Activated B cell treated with CpG ODN at 0.5 μM for 24 hours (primary cell): ENCODE data around the gene DNAH12. TPM values are rescaled to one million over a fixed set of nuclear protein-coding genes. Genes with fewer than 3 reads are reported as not detected.

Source experiments
- ATAC-seq: fragments of 200-7000 bp; cut with Tn5 transposase; one replicate; pipeline ENCODE4 v1.10.0; 2021; ENCODE audit warnings: low read depth, mild to moderate bottlenecking, moderate library complexity
- CTCF ChIA-PET: fragments of 350-600 bp; sonication (Branson Sonifier 250); formaldehyde crosslinking; loops from one replicate; lab custom pipeline; 2021; ENCODE audit warnings: antibody characterized with exemption; lab: Charles Lee
- POLR2A ChIA-PET: fragments of 350-600 bp; sonication (Branson Sonifier 250); formaldehyde crosslinking; loops from one replicate; lab custom pipeline; 2021; ENCODE audit warnings: antibody characterized with exemption; lab: Charles Lee
- DNase-seq: peaks from one replicate; pipeline ENCODE4 v3.0.0; 2022
- H3K27ac Mint-ChIP-seq: one replicate; pipeline ENCODE4 v1.8.0; 2020; ENCODE audit warnings: mixed read lengths
- H3K27me3 Mint-ChIP-seq: one replicate; pipeline ENCODE4 v1.8.0; 2021; ENCODE audit warnings: mixed read lengths
- H3K36me3 Mint-ChIP-seq: one replicate; pipeline ENCODE4 v1.8.0; 2021; ENCODE audit warnings: low read depth, mixed read lengths
- H3K4me1 Mint-ChIP-seq: one replicate; pipeline ENCODE4 v1.8.0; 2021; ENCODE audit warnings: mixed read lengths
- H3K4me3 Mint-ChIP-seq: one replicate; pipeline ENCODE4 v1.8.0; 2020; ENCODE audit warnings: mild to moderate bottlenecking, mixed read lengths
- H3K9me3 Mint-ChIP-seq: one replicate; pipeline ENCODE4 v1.8.0; 2020; ENCODE audit warnings: mixed read lengths
- CTCF ChIP-seq: fragments of 200-600 bp; IDR thresholded peaks from one replicate; pipeline ENCODE4 v1.8.0; 2022; ENCODE audit warnings: antibody characterized with exemption, mild to moderate bottlenecking
- intact Hi-C: fragments of 100-400 bp; cut with micrococcal nuclease; formaldehyde crosslinking; loops from one replicate; pipeline ENCODE4 v1.15.1; 2024
- total RNA-seq: library from RNA; stranded (reverse); gene quantifications from 2 replicates; pipeline ENCODE4 v1.2.3, GENCODE V29; 2022

DNAH12 gene
- total RNA-seq, 1 donor from 2014 or later: 0.22 TPM

GRCh38 chr3:57436195-57436761 lies 107.9 kb downstream of the DNAH12 start:
- ATAC-seq (no peak), DNase-seq (no peak)
- no peak overlapping the region for H3K27ac Mint-ChIP-seq
- H3K27me3 Mint-ChIP-seq: peaks cover 14% of the 10 kb centered on the region
- POLR2A ChIA-PET: no interaction called here
- CTCF ChIA-PET: no interaction called here
- H3K4me1 Mint-ChIP-seq: no peaks in the 10 kb centered on the region
- H3K9me3 Mint-ChIP-seq: peaks cover 2% of the 10 kb centered on the region
- H3K4me3 Mint-ChIP-seq: no peak overlapping the region
- no peak for TF ChIP-seq CTCF
- intact Hi-C loops: no loop called here
- H3K36me3 Mint-ChIP-seq: no peaks in the 10 kb centered on the region

GRCh38 chr3:57434041-57434440 lies 110.1 kb downstream of the DNAH12 start:
- CTCF ChIA-PET: interaction anchor here (1.2 to 1.9 kb wide), 2 partner anchors 36 to 254 kb away, joined by 4 read pairs; no protein-coding TSS in a partner anchor

GRCh38 chr3:57423335-57423734 lies 120.8 kb downstream of the DNAH12 start:
- ChIA-PET POLR2A (no interaction called here), CTCF (no interaction called here)
- no peaks in the 10 kb centered on the region for H3K9me3 Mint-ChIP-seq
- H3K27me3 Mint-ChIP-seq: peaks cover 5% of the 10 kb centered on the region
- DNase-seq: no peak
- no peak overlapping the region for H3K27ac Mint-ChIP-seq
- ATAC-seq: no peak
- no peaks in the 10 kb centered on the region for H3K4me1 Mint-ChIP-seq
- H3K4me3 Mint-ChIP-seq: no peak overlapping the region
- H3K36me3 Mint-ChIP-seq: no peaks in the 10 kb centered on the region
- no peak for TF ChIP-seq CTCF
- intact Hi-C loops: no loop called here

More at GRCh38 chr3:57434041-57434440, 110.1 kb downstream of the DNAH12 start:
- POLR2A ChIA-PET: no interaction called here
- intact Hi-C loops: loop anchor here (1.0 to 2.0 kb wide), 2 partner anchors 263 to 334 kb away; no protein-coding TSS in a partner anchor
- TF ChIP-seq CTCF: no peak
- Mint-ChIP-seq H3K4me3 (no peak overlapping the region), H3K27ac (no peak overlapping the region), H3K27me3 (peaks cover 12% of the 10 kb centered on the region), H3K36me3 (no peaks in the 10 kb centered on the region), H3K4me1 (no peaks in the 10 kb centered on the region), H3K9me3 (no peaks in the 10 kb centered on the region)
- no peak for ATAC-seq
- DNase-seq: no peak

GRCh38 chr3:57421336-57421735 lies 122.8 kb downstream of the DNAH12 start:
- Mint-ChIP-seq H3K9me3 (no peaks in the 10 kb centered on the region), H3K36me3 (no peaks in the 10 kb centered on the region), H3K4me1 (no peaks in the 10 kb centered on the region), H3K4me3 (no peak overlapping the region), H3K27me3 (peaks cover 5% of the 10 kb centered on the region), H3K27ac (no peak overlapping the region)
- no peak for TF ChIP-seq CTCF
- no peak for ATAC-seq
- intact Hi-C loops: no loop called here
- ChIA-PET POLR2A (no interaction called here), CTCF (interaction anchor here (1.2 kb wide), 1 partner anchor 24 kb away, joined by 4 read pairs; no protein-coding TSS in a partner anchor)
- no peak for DNase-seq

GRCh38 chr3:57420001-57420400 lies 124.1 kb downstream of the DNAH12 start:
- H3K27me3 Mint-ChIP-seq: peaks cover 5% of the 10 kb centered on the region
- intact Hi-C loops: no loop called here
- ATAC-seq (no peak), DNase-seq (no peak)
- H3K4me1 Mint-ChIP-seq: no peaks in the 10 kb centered on the region
- CTCF ChIA-PET: no interaction called here
- no peaks in the 10 kb centered on the region for H3K9me3 Mint-ChIP-seq
- no peak overlapping the region for H3K27ac Mint-ChIP-seq
- no peaks in the 10 kb centered on the region for H3K36me3 Mint-ChIP-seq
- no peak for TF ChIP-seq CTCF
- no peak overlapping the region for H3K4me3 Mint-ChIP-seq
- POLR2A ChIA-PET: no interaction called here
